K562 (cell line): ENCODE data around the gene ZNF467. TPM values are rescaled to one million over a fixed set of nuclear protein-coding genes. Genes with fewer than 3 reads are reported as not detected.

ENCODE experiments used
- ATF2 ChIP-seq: sonication (generic); formaldehyde crosslinking; IDR thresholded peaks from 2 replicates; pipeline ENCODE4 v1.8.1; 2022; ENCODE audit warnings: missing genetic modification reagents
- ESRRB ChIP-seq: fragments of 250-450 bp; sonication (Bioruptor Pico); IDR thresholded peaks from 2 replicates; pipeline ENCODE4 v1.5.0; 2020; ENCODE audit warnings: mild to moderate bottlenecking, moderate library complexity, borderline replicate concordance
- ETV1 ChIP-seq: fragments of 450-650 bp; conservative IDR thresholded peaks from 2 replicates; pipeline ENCODE4 v1.6.1; 2016; ENCODE audit warnings: missing genetic modification characterization, control low read depth, low read depth, missing compliant biosample characterization
- GTF2B ChIP-seq: IDR thresholded peaks from 2 replicates; pipeline ENCODE4 v1.6.1; 2011; ENCODE audit not compliant: insufficient read length; ENCODE audit errors: extremely low read depth
- IRF9 ChIP-seq: fragments of 450-650 bp; IDR thresholded peaks from 2 replicates; pipeline ENCODE4 v1.6.1; 2016; ENCODE audit warnings: missing biosample characterization, missing genetic modification characterization
- MCM3 ChIP-seq: fragments of 450-650 bp; IDR thresholded peaks from 2 replicates; pipeline ENCODE4 v1.6.1; 2016
- MTA3 ChIP-seq: fragments of 450-650 bp; formaldehyde crosslinking; IDR thresholded peaks from 2 replicates; pipeline ENCODE4 v1.6.1; 2017; ENCODE audit warnings: mild to moderate bottlenecking, borderline replicate concordance
- NR2F6 ChIP-seq: fragments of 450-650 bp; formaldehyde crosslinking; IDR thresholded peaks from 2 replicates; pipeline ENCODE4 v1.4.0; 2020; ENCODE audit warnings: mild to moderate bottlenecking
- PHF21A ChIP-seq: fragments of 450-650 bp; IDR thresholded peaks from 2 replicates; pipeline ENCODE4 v1.6.1; 2017; ENCODE audit warnings: low read depth, borderline replicate concordance
- PHF8 ChIP-seq: fragments of 200-600 bp; sonication (generic); IDR thresholded peaks from 2 replicates; pipeline ENCODE4 v1.6.1; 2012; ENCODE audit warnings: mixed run types, mild to moderate bottlenecking, inconsistent platforms, low read length, moderate library complexity, borderline replicate concordance
- SUPT5H ChIP-seq: fragments of 450-650 bp; IDR thresholded peaks from 2 replicates; pipeline ENCODE4 v1.6.1; 2016
- ZNF184 ChIP-seq: sonication (generic); formaldehyde crosslinking; IDR thresholded peaks from 2 replicates; pipeline ENCODE4 v1.5.0; 2020; ENCODE audit warnings: missing genetic modification reagents
- ZNF282 ChIP-seq: sonication (generic); formaldehyde crosslinking; IDR thresholded peaks from 2 replicates; pipeline ENCODE4 v1.8.1; 2023; ENCODE audit warnings: missing genetic modification reagents
- ZNF318 ChIP-seq, 2 experiments: fragments of 450-650 bp; IDR thresholded peaks; 2 replicates each; pipeline ENCODE4 v1.6.1; 2016; ENCODE audit warnings: mild to moderate bottlenecking in 2 of 2, borderline replicate concordance in 1 of 2, low read depth in 1 of 2, moderate library complexity in 1 of 2
- polyA plus RNA-seq, 8 experiments: library from polyadenylated mRNA; depleted of rRNA in 4 of 8; stranded (reverse) in 5 of 8; unstranded in 3 of 8; fragments of >200 nt; fragmentation: Nextera tagmentation in 2 of 8; fragmentation: Illumina TruSeq in 1 of 8; extraction: Ambion mirVana in 2 of 8; extraction: Trizol in 1 of 8; gene quantifications; 2 replicates each; pipeline versions ENCODE4 v1.2.1 to v1.2.3, GENCODE V29; 2011 to 2014; ENCODE audit warnings: inconsistent platforms in 1 of 8, missing spikeins in 1 of 8
- total RNA-seq, 7 experiments: library from RNA; depleted of rRNA in 6 of 7; stranded (reverse); fragments of >200 nt in 6 of 7; fragmentation: Illumina TruSeq in 2 of 7; extraction: Trizol in 2 of 7; gene quantifications; 2 replicates each; pipeline versions ENCODE4 v1.2.1 to v1.2.3, GENCODE V29; 2011 to 2021; ENCODE audit warnings: low replicate concordance in 1 of 7
- TF ChIP-seq, protein P1 (sequence below): sonication (generic); formaldehyde crosslinking; IDR thresholded peaks from 2 replicates; pipeline ENCODE4 v1.8.0; 2022; ENCODE audit warnings: missing genetic modification reagents, mild to moderate bottlenecking, borderline replicate concordance

Gene ZNF467
- total and polyA plus RNA-seq, 9 of the 15 experiments (the other 6 are each of a cell fraction or from before 2014, with no cell fraction given): 0.32 to 14.2 (median 1.7) TPM

DNA sequence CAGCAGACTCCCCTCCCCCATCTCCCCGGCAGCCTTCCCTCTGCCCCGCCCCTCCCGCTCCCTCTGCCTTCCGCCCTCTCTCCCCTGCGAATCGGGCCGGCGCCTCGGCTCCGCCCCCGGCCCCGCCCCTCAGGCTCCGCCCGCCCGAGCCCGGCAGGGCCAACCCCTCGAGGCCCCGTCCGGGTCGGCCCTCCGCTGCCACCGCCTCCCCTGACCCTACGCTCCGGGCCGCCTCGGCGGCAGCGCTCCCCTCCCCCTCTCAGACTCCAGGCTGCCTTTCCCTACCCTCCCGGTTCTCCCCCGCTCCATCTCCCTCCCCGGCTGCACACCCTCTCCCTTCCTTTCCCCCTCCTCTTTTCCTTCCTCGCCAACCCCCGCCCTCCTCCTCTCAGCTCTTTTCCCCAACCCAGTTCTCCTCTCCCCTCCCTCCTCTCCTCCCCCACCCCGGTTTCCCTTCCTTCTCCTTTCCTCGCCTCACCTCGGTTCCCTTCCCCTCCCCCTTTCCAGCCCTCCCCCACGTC, 1.6 kb downstream of the ZNF467 start (continued):
- TF ChIP-seq ZNF318 (IDR thresholded peaks at IDR 0.05; ENCODE audit: borderline replicate concordance in 1 of 2, low read depth in 1 of 2) (no peak), MTA3 (no peak; the same call in 1 of the 2 replicates), NR2F6 (CRISPR knock-in tag) (no peak), PHF21A (peak; percentile 96), ZNF184 (CRISPR knock-in tag) (no peak), PHF8 (peak; percentile 66; the same call in 1 of the 2 replicates), ZNF282 (CRISPR knock-in tag) (no peak), IRF9 (tag) (no peak), ETV1 (tag) (peak; percentile 61), SUPT5H (peak; percentile 75), ATF2 (CRISPR knock-in tag) (no peak), ESRRB (CRISPR knock-in tag) (no peak), MCM3 (peak; percentile 62; the same call in 1 of the 2 replicates), GTF2B (no peak)
- TF ChIP-seq, protein P1, sequence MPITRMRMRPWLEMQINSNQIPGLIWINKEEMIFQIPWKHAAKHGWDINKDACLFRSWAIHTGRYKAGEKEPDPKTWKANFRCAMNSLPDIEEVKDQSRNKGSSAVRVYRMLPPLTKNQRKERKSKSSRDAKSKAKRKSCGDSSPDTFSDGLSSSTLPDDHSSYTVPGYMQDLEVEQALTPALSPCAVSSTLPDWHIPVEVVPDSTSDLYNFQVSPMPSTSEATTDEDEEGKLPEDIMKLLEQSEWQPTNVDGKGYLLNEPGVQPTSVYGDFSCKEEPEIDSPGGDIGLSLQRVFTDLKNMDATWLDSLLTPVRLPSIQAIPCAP (CRISPR knock-in tag): no peak
